GM19328 (cell line): ENCODE data around the gene RNPEP.
"Not testable (repeated sequence)": the region's sequence is repeated elsewhere in the genome, so short reads cannot be mapped to it uniquely, and the experiment has no call there.

Source experiments
- ATAC-seq: cut with Tn5 transposase; IDR thresholded peaks from one replicate; pipeline ENCODE4 v1.9.1; 2021; ENCODE audit warnings: mild to moderate bottlenecking, moderate library complexity; ENCODE audit not compliant: unreplicated experiment

The RNPEP gene, protein sequence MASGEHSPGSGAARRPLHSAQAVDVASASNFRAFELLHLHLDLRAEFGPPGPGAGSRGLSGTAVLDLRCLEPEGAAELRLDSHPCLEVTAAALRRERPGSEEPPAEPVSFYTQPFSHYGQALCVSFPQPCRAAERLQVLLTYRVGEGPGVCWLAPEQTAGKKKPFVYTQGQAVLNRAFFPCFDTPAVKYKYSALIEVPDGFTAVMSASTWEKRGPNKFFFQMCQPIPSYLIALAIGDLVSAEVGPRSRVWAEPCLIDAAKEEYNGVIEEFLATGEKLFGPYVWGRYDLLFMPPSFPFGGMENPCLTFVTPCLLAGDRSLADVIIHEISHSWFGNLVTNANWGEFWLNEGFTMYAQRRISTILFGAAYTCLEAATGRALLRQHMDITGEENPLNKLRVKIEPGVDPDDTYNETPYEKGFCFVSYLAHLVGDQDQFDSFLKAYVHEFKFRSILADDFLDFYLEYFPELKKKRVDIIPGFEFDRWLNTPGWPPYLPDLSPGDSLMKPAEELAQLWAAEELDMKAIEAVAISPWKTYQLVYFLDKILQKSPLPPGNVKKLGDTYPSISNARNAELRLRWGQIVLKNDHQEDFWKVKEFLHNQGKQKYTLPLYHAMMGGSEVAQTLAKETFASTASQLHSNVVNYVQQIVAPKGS

DNA sequence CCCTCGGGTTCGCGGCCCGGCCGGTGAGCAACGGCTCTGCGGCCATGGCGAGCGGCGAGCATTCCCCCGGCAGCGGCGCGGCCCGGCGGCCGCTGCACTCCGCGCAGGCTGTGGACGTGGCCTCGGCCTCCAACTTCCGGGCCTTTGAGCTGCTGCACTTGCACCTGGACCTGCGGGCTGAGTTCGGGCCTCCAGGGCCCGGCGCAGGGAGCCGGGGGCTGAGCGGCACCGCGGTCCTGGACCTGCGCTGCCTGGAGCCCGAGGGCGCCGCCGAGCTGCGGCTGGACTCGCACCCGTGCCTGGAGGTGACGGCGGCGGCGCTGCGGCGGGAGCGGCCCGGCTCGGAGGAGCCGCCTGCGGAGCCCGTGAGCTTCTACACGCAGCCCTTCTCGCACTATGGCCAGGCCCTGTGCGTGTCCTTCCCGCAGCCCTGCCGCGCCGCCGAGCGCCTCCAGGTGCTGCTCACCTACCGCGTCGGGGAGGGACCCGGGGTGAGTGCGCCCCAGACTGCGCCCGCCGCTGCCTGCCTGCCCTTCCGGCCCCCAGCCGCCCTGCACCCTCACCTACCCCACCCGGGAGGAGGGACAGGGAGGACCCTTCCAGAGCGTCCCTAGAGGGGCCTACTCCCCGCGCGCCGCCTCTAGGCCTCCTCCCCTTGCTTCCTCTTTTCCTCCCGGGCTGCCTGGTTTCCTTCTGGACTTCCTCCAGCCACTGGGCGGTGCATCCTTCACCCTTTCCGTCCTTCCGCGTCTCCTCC, at the start of gene RNPEP:
RNPEP (plus strand) TSS at position 26 of the 757 bp plus-strand sequence; CDS start at position 45, 19 bp downstream.
- ATAC-seq = peak; percentile 77

DNA sequence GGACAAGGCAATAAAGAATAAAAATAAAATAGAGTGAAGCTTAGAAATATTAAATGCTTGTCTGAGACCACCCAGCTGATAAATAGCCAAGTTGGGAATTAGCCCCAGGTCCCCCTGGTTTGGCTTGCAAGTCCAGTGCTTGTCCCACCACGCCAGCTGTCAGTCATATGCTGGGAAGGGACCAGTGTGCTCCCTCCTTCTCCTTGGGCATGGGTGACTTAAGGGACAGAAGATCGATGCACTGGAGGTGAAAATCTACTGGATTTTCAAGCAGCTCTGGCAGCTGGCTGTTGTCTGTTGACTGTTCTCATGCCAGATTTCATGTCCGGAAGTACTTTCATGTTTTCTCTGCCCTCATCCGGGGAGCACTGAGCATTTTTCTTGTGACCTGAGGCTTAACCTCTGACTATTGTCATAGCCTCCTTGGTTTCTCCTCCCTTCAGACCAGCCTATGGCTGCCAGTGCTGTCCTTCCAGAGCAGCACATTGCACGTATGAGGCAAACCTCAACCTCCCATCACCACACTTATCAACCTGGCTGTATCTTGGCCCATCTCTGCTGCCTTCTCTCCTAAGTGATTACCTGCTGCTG, 48.5 kb upstream of the RNPEP start:
- ATAC-seq = no peak

DNA sequence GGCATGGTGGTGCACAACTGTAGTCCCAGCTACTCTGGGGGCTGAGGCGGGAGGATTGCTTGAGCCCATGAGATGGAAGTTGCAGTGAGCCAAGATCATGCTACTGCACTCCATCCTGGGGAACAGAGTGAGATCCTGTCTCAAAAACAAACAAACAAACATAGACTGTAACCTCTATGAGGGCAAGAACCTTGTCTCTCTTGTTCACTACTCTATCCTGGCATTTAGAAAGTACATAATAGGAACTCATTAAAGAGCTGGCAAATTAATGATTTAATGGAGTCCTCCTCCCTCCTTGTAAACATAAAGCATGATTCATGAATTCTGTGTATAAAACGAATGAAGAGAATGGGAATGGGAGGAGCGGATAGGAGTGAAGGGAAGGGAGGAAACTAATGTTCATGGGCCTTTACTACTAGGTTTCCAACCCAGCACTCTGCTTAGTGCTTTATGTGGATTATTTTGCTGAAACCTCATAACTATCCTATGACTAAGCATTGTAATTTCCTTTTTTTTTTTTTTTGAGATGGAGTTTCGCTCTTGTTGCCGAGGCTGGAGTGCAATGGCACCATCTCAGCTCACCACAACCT, 44.7 kb upstream of the RNPEP start:
- ATAC-seq = no peak

DNA sequence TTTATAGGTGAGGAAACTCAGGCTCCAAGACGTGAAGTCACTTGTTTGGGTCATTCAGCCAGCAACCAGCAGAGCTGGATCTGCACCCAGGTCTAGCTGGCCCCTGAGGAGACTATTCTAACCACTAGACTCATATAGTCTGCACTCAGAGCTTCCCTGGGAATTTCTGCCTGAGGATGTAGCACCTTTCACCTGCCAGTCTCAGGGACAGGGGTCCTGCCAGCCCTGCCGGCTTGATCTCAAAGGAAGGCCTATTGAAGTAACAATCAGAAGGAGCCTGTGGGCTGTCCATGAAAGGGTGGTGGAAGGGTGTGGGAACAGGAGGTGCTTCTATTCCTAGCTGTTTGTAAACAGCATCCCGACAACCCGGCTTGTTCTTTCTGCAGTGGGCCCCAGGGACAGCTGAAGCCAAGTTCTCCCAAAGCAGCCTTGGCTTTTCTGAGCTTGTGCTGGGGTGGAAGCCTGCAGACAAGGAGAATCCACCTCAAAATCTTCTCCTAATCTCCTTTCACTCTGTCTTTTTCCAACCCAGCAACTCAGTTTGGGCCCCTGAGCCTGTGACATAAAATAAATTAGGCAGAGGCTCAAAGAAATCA, 43.9 kb upstream of the RNPEP start:
- ATAC-seq = no peak

DNA sequence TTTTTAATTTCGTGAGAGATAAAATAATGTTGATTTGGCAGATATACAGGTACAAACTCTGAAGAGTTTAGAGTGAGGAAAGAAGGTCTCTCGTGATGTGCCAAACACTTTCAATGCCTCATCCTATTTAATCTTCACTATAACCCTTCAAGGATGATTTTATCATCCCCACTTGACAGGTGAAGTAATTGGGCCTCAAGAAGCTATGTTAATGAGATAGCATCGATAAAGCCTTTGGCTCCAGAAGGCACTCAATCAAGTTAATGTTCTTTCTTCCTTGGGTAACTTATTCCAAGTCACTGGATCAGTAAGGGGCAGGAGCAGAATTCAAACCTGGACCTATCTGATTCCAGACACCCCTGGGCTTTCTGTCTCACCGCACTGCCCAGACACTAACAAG, 43.3 kb upstream of the RNPEP start:
- no peak for ATAC-seq

DNA sequence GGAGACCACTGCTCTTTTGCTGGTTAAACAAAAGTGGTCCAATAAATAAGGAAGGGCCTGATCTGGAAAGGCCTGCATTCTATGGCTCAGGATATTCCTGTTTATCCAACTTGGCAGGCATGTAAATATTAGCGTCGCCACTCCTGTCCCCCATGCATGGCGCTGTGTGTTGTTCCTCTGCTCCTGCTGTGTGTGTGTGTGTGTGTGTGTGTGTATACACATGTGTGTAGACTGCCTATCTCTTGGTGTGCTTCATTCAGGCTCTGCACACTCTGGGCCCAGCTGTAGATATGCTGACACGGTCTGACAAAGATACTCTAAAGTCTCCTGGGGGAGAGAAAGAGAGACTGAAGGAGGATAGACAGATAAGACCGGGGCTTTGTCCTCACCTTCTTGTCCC, 42.9 kb upstream of the RNPEP start:
- ATAC-seq = no peak

DNA sequence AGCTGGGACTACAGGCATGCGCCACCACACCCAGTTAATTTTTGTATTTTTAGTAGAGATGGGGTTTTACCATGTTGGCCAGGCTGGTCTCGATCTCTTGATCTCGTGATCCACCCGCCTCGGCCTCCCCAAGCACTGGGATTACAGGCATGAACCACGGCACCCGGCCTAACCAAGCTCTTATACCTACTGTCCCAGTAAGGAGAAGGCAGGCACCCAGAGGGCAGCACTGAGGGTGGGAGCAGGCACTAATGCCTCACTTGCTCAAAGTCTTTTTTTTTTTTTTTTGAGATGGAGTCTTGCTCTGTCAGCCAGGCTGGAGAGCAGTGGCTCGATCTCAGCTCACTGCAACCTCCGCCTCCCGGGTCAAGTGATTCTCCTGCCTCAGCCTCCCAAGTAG, 42.1 kb upstream of the RNPEP start:
- ATAC-seq = not testable (repeated sequence)

DNA sequence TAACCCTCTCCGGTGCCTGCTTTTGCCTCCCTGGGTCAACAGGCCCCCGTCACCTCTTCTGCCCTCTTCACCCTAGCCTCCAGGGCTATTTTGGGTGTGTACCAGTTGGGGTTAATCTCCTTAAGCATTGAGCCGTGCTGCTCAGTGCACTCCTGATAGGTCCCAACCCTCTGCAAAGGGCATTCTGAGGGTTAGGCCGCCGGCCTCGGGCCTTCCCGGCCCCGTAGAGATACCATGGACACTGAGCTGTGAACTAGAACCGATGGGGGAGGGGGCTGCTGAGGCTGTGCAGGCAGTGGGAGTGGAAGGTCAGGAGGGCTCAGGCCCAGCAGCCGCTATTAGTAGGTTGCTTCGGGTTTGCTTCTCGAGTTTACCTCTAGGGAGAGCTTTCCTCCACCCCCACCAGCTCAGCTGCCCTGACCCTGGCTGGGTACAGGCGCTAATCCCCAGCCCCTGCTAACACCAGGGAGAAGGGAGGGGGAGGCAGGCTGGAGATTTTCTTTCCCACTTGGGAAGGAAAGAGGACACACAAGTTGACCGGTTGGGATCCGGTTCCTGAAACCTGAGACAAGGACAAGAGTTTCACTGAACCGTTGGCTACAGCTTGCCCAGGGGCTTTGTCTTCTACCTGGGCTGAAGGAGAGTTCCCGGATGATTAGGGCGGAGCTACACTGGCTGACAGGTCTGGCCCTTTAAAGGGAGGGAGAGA, 40.9 kb upstream of the RNPEP start:
- no peak for ATAC-seq

DNA sequence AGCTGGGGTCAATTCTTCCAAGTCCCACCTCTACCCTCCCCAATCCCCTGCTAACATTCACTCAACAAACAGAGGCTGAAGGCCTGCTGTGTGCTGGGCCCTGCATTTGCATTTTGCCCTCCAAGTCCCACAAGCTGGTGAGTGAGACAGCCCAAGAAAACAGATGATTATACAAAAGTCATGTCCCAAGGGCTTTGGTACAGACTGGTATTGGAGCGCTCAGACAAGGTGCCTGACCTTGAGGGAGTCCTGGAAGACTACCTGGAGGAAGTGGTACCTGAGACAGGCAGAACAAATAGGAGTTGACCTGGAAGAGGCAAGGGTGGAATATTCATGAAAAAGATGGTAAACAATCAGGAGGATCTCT, 40.3 kb upstream of the RNPEP start:
- no peak for ATAC-seq

DNA sequence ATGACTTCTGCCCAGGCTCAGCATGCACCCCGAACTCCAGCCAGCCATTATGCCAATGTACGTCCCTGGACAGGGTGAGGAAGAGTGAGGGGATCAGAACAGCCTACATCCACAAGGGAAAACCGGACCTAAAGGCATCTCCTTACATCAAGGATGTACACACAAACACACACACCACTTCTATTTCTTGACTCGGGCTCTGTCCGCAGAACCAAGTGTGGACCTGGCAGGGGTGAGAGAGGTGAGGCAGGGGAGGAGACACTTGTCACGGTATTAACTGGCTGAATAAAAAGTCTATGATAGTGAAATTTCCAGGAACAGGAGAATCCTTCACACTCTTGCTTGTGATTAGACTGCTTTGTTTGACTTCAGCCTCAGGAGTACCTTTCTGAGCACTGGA, 38.4 kb upstream of the RNPEP start:
- no peak for ATAC-seq

DNA sequence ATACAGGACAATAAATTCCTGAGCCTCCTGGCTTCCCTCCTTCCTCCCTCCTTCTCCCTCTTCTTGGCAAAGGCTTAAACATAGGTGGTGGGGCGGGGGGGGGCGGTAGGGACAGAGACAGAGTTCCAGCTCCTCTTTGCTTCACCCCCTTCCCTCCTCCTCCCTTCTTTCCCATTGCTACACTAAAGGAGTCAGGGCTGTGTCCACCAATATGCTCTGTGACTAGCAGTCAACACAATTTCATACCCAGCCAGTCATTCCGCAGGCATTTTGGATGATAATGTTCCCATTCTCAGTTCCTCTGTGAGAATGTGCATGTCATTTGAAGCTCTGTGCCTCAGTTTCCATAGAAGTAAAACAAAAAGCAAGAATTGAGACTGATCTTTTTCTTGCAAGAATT, 37.8 kb upstream of the RNPEP start:
- ATAC-seq = no peak

DNA sequence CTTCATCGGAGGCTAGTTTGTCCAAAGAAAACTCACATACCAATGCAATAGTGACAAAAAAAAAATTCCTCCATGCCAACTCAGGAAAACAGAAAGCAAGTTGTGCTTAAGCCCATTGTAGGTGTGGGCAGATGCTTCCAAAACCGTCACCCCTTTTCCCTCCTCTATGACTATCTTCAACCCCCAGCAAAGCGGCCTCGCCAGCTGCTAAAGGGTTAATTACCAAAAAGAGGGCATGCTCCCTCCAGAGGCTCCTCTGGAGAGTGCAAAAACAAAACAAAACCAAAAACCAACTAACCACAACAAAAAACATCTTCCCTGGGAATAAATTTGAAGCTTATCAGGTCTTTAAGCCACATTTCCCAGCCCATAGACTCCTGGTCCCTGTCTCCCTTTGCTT, 37.3 kb upstream of the RNPEP start:
- ATAC-seq = no peak

DNA sequence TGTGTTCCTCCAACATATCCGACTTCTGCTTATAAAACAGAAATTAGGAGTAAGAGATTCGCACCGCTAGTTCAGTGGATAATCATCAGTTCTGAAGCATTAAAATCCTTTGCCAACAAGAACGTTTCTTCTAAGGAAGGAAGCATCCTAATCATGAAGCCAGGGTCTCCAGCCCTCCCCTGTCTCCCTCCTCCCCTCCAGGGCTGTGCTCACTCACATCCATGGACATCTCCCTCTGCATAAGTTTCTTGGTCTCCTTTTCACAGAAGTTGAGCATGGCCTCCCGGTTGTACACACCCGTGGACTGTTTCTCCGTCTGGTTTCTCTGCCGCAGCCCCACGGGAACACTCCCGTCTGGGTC, 36.6 kb upstream of the RNPEP start:
- ATAC-seq = no peak

DNA sequence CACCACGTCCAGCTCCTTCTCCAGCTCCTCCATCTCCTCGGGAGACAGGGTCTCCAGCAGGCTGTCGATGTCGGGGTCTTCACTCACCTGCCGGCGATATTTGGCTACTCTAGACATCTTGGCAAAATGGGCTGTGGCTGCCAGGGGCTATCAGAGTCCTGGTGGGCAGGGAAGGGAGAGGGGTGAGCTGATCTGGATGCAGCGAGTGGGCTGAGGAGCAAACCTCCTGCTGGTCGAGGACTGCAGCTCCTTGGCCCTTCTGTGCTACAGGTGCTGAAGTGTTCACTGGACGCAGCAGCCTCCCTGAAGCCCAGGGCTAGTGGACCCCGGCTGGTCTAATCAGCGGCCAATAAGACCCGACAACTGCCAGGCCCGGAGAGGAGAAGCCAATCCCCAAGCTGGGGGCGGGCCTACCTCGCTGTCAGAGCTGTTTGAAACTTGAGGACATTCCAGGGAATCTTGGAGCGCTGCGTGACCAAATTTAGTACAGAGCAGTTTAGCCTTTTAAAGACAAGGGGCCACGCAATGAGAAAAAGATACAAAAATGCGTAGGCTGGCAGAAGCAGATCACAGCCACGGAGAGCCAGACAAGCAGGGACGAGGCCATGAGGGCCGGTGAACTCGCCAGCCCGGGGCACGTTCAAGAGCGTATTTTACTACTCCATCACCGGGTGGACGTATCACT, 36.1 kb upstream of the RNPEP start, which contains the start of gene LMOD1:
LMOD1 (minus strand) TSS at position 325 of the 685 bp plus-strand sequence; CDS start at position 117, 208 bp downstream.
- ATAC-seq = no peak

DNA sequence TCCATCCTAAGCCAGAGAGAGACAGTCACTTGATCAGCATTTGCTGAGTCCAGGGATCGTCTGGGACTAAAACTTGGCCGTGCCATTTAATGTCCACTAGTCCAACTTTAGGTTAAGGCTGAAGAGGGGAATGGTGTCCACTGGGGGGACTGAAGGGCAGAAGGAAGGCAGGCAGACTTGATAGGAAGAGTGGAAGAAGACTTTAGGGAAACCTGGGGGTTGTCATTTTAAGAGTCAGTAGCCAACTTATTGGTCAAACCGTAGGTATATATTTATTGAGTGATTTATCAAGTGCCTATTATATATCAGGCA, 34.8 kb upstream of the RNPEP start:
- no peak for ATAC-seq

DNA sequence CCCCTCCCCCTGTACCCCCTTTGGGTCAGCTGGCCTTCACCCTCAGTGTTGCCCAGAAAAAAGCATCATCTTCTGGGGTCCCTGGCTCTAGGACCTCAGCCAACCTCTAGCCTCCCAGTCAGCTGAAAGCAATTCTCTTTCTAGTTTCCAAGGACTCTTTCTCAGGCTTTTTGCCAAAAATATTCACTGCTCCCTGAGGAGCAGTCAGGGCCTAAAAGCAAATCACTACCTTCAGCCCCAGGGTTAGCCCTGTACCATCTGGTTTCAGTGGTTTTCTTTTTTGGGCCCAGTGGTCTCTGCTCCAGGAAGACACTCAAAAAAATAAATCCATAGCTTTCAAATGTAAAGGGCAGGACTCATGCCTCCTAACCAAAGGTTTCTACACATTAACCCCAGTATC, 33.0 kb upstream of the RNPEP start:
- no peak for ATAC-seq

DNA sequence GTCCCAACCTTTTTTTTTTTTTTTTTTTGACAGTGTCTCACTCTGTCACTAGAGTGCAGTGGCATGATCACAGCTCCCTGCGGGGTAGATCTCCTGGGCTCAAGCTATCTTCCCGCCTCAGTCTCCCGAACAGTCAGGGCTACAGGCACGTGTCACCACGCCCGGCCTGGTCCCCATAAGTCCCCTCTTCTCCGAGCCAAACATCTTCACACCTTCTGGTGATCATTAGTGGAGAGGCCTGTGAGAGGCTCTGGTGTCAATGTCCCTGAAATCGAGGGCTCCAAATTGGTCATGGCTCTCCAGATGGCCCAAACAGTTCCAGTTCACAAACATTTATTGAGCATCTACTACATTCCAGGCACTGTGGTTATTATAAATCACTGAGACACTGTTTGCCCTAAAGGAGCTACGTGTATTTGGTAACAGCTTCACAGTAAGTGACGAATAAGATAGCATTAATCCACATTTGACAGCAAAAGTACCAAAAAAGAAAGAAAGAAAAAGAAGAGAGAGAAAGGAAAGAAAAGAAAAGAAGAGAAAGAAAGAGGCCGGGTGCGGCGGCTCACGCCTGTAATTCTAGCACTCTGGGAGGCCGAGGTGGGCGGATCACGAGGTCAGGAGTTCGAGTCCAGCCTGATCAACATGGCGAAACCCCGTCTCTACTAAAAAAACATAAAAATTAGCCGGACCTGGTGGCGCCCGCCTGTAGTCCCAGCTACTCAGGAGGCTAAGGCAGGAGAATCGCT, 28.0 kb upstream of the RNPEP start:
- ATAC-seq = no peak

DNA sequence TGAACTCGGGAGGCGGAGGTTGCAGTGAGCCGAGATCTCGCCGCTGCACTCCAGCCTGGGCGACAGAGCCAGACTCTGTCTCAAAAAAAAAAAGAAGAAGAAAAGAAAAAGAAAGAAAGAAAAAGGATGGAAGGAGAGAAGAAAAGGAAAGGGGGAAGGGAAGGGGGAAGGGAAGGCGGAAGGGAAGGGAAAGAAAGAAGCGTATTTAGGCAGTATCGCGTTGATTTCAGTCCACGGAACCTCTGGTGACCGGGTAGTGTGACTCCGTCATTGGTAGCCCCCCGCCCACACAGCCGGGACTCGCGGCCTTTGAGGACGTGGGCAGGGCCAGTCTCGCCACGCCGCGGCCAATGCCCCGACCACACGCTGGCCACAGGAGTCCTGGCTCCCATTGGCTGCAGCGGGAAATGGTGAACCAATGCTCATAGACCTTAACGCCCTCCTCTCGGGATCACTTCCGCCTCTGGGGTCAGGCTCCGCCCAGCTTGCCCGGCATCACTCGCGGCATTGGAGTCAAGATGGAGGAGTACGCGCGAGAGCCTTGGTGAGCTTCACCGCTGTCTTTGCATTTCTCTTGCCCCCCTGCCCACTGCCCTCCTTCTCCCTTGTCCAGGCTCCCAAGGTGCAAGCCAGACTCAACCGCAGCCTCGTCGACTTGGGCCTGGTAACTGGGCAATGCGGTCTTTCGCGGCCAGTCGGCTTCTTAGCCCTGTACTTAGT, 27.3 kb upstream of the RNPEP start, which contains the start of gene TIMM17A:
TIMM17A (plus strand) TSS at position 495 of the 720 bp plus-strand sequence; CDS start at position 519, 24 bp downstream.
- ATAC-seq = peak; percentile 99
